Smooth muscle cell (in vitro differentiated cells): ENCODE results near the gene NHEJ1. TPM values are rescaled to one million over a fixed set of nuclear protein-coding genes. Genes with fewer than 3 reads are reported as not detected.

ENCODE experiments used
- DNase-seq: peaks from one replicate; lab custom pipeline; 2025; ENCODE audit not compliant: unreplicated experiment; lab: John Stamatoyannopoulos, UW
- H2AFZ ChIP-seq: fragments of 200-600 bp; sonication (generic); 2 replicates; pipeline ENCODE4 v1.6.0; 2016; ENCODE audit warnings: antibody characterized with exemption, low read depth, mild to moderate bottlenecking
- H3F3A ChIP-seq: fragments of 200-600 bp; sonication (generic); 2 replicates; pipeline ENCODE4 v1.6.0; 2017; ENCODE audit warnings: antibody characterized with exemption, low read depth
- H3K27ac ChIP-seq: fragments of 200-600 bp; sonication (generic); 2 replicates; pipeline ENCODE4 v1.5.1; 2016; ENCODE audit warnings: low read depth, mild to moderate bottlenecking
- H3K27me3 ChIP-seq: fragments of 200-600 bp; sonication (generic); 2 replicates; pipeline ENCODE4 v1.6.1; 2016; ENCODE audit warnings: low read depth, mild to moderate bottlenecking
- H3K36me3 ChIP-seq: fragments of 200-600 bp; sonication (generic); 2 replicates; pipeline ENCODE4 v1.5.1; 2016; ENCODE audit warnings: low read depth
- H3K4me1 ChIP-seq: fragments of 200-600 bp; sonication (generic); 2 replicates; pipeline ENCODE4 v1.5.1; 2016; ENCODE audit warnings: low read depth
- H3K4me2 ChIP-seq: fragments of 200-600 bp; sonication (generic); 2 replicates; pipeline ENCODE4 v1.6.0; 2016; ENCODE audit warnings: mild to moderate bottlenecking
- H3K4me3 ChIP-seq: fragments of 200-600 bp; sonication (generic); 2 replicates; pipeline ENCODE4 v1.5.1; 2016; ENCODE audit warnings: mild to moderate bottlenecking
- H3K79me2 ChIP-seq: fragments of 200-600 bp; sonication (generic); 2 replicates; pipeline ENCODE4 v1.6.0; 2016; ENCODE audit warnings: low read depth, mild to moderate bottlenecking
- H3K9ac ChIP-seq: fragments of 200-600 bp; sonication (generic); 2 replicates; pipeline ENCODE4 v1.6.0; 2016; ENCODE audit warnings: low read depth
- H3K9me3 ChIP-seq: fragments of 200-600 bp; sonication (generic); replicated peaks from 2 replicates; pipeline ENCODE4 v1.5.1; 2016; ENCODE audit warnings: low read depth
- H4K20me1 ChIP-seq: fragments of 200-600 bp; sonication (generic); 2 replicates; pipeline ENCODE4 v1.6.0; 2016; ENCODE audit warnings: low read depth
- CTCF ChIP-seq: fragments of 200-600 bp; sonication (generic); IDR thresholded peaks from 2 replicates; pipeline ENCODE4 v1.5.1; 2017; ENCODE audit warnings: borderline replicate concordance, mild to moderate bottlenecking, antibody characterized with exemption; ENCODE audit not compliant: insufficient read depth, poor library complexity, severe bottlenecking
- WGBS: methylation state at CpG from one replicate; pipeline ENCODE4 v1.1.7; 2016; ENCODE audit warnings: low lambda C conversion rate; 5-methylcytosine and 5-hydroxymethylcytosine counted together
- polyA plus RNA-seq: library from polyadenylated mRNA; unstranded; fragments of >200 nt; fragmentation: Nextera tagmentation; extraction: Ambion mirVana; gene quantifications from 2 replicates; pipeline ENCODE4 v1.2.1, GENCODE V29; 2016
- total RNA-seq: library from RNA; depleted of rRNA; stranded (reverse); fragments of >200 nt; gene quantifications from 2 replicates; pipeline ENCODE4 v1.2.3, GENCODE V29; 2014

Gene NHEJ1
- total and polyA plus RNA-seq, 2 experiments from 2014 or later, result 6.0 to 8.5 TPM

GRCh38 chr2:219073413-219074129 lies 87.0 kb downstream of the NHEJ1 start:
- Histone ChIP-seq H3K4me2 (no peak overlapping the region), H3K9me3 (no peaks in the 10 kb centered on the region), H3K4me1 (no peaks in the 10 kb centered on the region), H2AFZ (no peak overlapping the region), H3K79me2 (no peaks in the 10 kb centered on the region), H4K20me1 (no peaks in the 10 kb centered on the region), H3K36me3 (peaks cover 5% of the 10 kb centered on the region), H3K9ac (no peak overlapping the region), H3K27ac (no peak overlapping the region), H3K27me3 (no peaks in the 10 kb centered on the region), H3K4me3 (no peak overlapping the region), H3F3A (no peaks in the 10 kb centered on the region)
- DNase-seq, result no peak
- WGBS, result 40% methylated on average over 14 of the region's 14 CpGs
- peak; percentile 73 for TF ChIP-seq CTCF

GRCh38 chr2:219072741-219073250 lies 87.8 kb downstream of the NHEJ1 start:
- H3F3A ChIP-seq, result no peaks in the 10 kb centered on the region
- no peak for TF ChIP-seq CTCF
- no peaks in the 10 kb centered on the region for H3K79me2 ChIP-seq
- H3K4me1 ChIP-seq, result no peaks in the 10 kb centered on the region
- no peak for DNase-seq
- no peak overlapping the region for H3K4me3 ChIP-seq
- no peaks in the 10 kb centered on the region for H4K20me1 ChIP-seq
- 90% methylated on average over 9 of the region's 9 CpGs for WGBS
- H3K9ac ChIP-seq, result no peak overlapping the region
- H3K9me3 ChIP-seq, result no peaks in the 10 kb centered on the region
- H3K27me3 ChIP-seq, result peaks cover 3% of the 10 kb centered on the region
- no peak overlapping the region for H3K4me2 ChIP-seq
- H2AFZ ChIP-seq, result no peak overlapping the region
- peaks cover 5% of the 10 kb centered on the region for H3K36me3 ChIP-seq
- no peak overlapping the region for H3K27ac ChIP-seq

- Histone ChIP-seq H2AFZ (no peak overlapping the region), H3K27me3 (peaks cover 6% of the 10 kb centered on the region), H3F3A (no peaks in the 10 kb centered on the region), H3K4me2 (no peak overlapping the region), H3K9ac (no peak overlapping the region), H3K36me3 (no peaks in the 10 kb centered on the region), H3K4me3 (no peak overlapping the region), H3K27ac (no peak overlapping the region), H3K79me2 (no peaks in the 10 kb centered on the region), H4K20me1 (no peaks in the 10 kb centered on the region), H3K9me3 (no peaks in the 10 kb centered on the region), H3K4me1 (no peaks in the 10 kb centered on the region)
- no peak for DNase-seq
- no peak for TF ChIP-seq CTCF
- WGBS, result 82% methylated on average over 6 of the region's 6 CpGs
Measured at GRCh38 chr2:219071131-219071816, 89.3 kb downstream of the NHEJ1 start.

GRCh38 chr2:219065484-219065883 lies 95.1 kb downstream of the NHEJ1 start:
- Histone ChIP-seq H3K9me3 (no peaks in the 10 kb centered on the region), H3K4me1 (no peaks in the 10 kb centered on the region), H3K27me3 (peaks cover 63% of the 10 kb centered on the region), H3K4me3 (no peak overlapping the region), H4K20me1 (no peaks in the 10 kb centered on the region), H3F3A (no peaks in the 10 kb centered on the region), H3K4me2 (no peak overlapping the region), H3K79me2 (no peaks in the 10 kb centered on the region), H3K36me3 (no peaks in the 10 kb centered on the region), H3K9ac (no peak overlapping the region), H2AFZ (no peak overlapping the region), H3K27ac (no peak overlapping the region)
- DNase-seq, result no peak
- 83% methylated on average over 1 of the region's 1 CpG for WGBS
- TF ChIP-seq CTCF, result no peak
